CD8-positive, alpha-beta memory T cell (primary cell): ENCODE results near the gene ASCC3. TPM values are rescaled to one million over a fixed set of nuclear protein-coding genes. Genes with fewer than 3 reads are reported as not detected.
"Not testable (repeated sequence)": the region's sequence is repeated elsewhere in the genome, so short reads cannot be mapped to it uniquely, and the experiment has no call there.

ENCODE experiments used
- CTCF ChIA-PET: fragments of 350-600 bp; sonication (Branson Sonifier 250); formaldehyde crosslinking; loops from one replicate; lab custom pipeline; 2021; ENCODE audit warnings: antibody characterized with exemption; lab: Charles Lee
- POLR2A ChIA-PET: fragments of 350-600 bp; sonication (Branson Sonifier 250); formaldehyde crosslinking; loops from one replicate; lab custom pipeline; 2021; ENCODE audit warnings: antibody characterized with exemption; lab: Charles Lee
- DNase-seq, 5 donors: peaks; one replicate each; pipeline versions ENCODE4 v3.0.0 to v3.0.0-alpha.2; 2020 to 2022; ENCODE audit warnings: mixed read lengths in 1 of 5
- H3K27ac ChIP-seq: one replicate; pipeline ENCODE4 v1.7.0; 2013; ENCODE audit warnings: low read depth, mild to moderate bottlenecking, low read length, moderate library complexity
- H3K27me3 ChIP-seq: 2 replicates; pipeline ENCODE4 v1.7.0; 2013; ENCODE audit warnings: low read length, mild to moderate bottlenecking; ENCODE audit not compliant: insufficient read depth, poor library complexity, severe bottlenecking
- H3K36me3 ChIP-seq: 2 replicates; pipeline ENCODE4 v1.7.0; 2013; ENCODE audit warnings: mild to moderate bottlenecking, low read length, moderate library complexity; ENCODE audit not compliant: insufficient read depth
- H3K4me1 ChIP-seq: 2 replicates; pipeline ENCODE4 v1.7.0; 2013; ENCODE audit warnings: mild to moderate bottlenecking, low read length, moderate library complexity; ENCODE audit not compliant: insufficient read depth
- H3K4me3 ChIP-seq: 2 replicates; pipeline ENCODE4 v1.7.0; 2013; ENCODE audit warnings: mild to moderate bottlenecking, low read length
- H3K9me3 ChIP-seq: 2 replicates; pipeline ENCODE4 v1.7.0; 2013; ENCODE audit warnings: mild to moderate bottlenecking, low read length
- H3K27ac Mint-ChIP-seq, 8 donors: one replicate each; pipeline ENCODE4 v1.8.0; 2020 to 2021; ENCODE audit warnings: mixed read lengths in 8 of 8, mild to moderate bottlenecking in 6 of 8, inconsistent platforms in 3 of 8, moderate library complexity in 3 of 8
- H3K27me3 Mint-ChIP-seq, 2 donors: one replicate each; pipeline ENCODE4 v1.8.0; 2020 to 2021; ENCODE audit warnings: mixed read lengths in 2 of 2, mild to moderate bottlenecking in 1 of 2, moderate library complexity in 1 of 2
- H3K36me3 Mint-ChIP-seq, 3 donors: one replicate each; pipeline ENCODE4 v1.8.0; 2020 to 2021; ENCODE audit warnings: mixed read lengths in 3 of 3, inconsistent platforms in 1 of 3, mild to moderate bottlenecking in 1 of 3
- H3K4me1 Mint-ChIP-seq, 3 donors: one replicate each; pipeline ENCODE4 v1.8.0; 2020 to 2021; ENCODE audit warnings: mixed read lengths in 3 of 3, inconsistent platforms in 1 of 3, mild to moderate bottlenecking in 1 of 3
- H3K4me3 Mint-ChIP-seq, 7 donors: one replicate each; pipeline ENCODE4 v1.8.0; 2020 to 2021; ENCODE audit warnings: mixed read lengths in 7 of 7, mild to moderate bottlenecking in 6 of 7, moderate library complexity in 4 of 7, inconsistent platforms in 2 of 7
- H3K9me3 Mint-ChIP-seq, 5 donors: one replicate each; pipeline ENCODE4 v1.8.0; 2020 to 2022; ENCODE audit warnings: mixed read lengths in 5 of 5, mild to moderate bottlenecking in 3 of 5, moderate library complexity in 2 of 5, inconsistent platforms in 1 of 5
- polyA plus RNA-seq: library from polyadenylated mRNA; unstranded; fragments of 300-500 nt; fragmentation: Illumina TruSeq; gene quantifications from one replicate; pipeline ENCODE4 v1.2.3, GENCODE V29; 2021
- total RNA-seq, 2 experiments: library from RNA; stranded (reverse); gene quantifications; one replicate each; pipeline ENCODE4 v1.2.3, GENCODE V29; 2021

ASCC3 gene
- total and polyA plus RNA-seq, 3 experiments from 2014 or later = 26.8 to 65.1 (median 64.0) TPM

- H3K27ac ChIP-seq = no peak overlapping the region
- ChIA-PET POLR2A (no interaction called here), CTCF (no interaction called here)
- no peak overlapping the region for H3K4me3 ChIP-seq
- no peaks in the 10 kb centered on the region for H3K4me1 ChIP-seq
- H3K27me3 Mint-ChIP-seq = no peaks in the 10 kb centered on the region
- no peak overlapping the region for H3K27ac Mint-ChIP-seq
- H3K27me3 ChIP-seq = no peaks in the 10 kb centered on the region
- no peak overlapping the region for H3K4me3 Mint-ChIP-seq
- no peak for DNase-seq
- peaks cover 24% of the 10 kb centered on the region for H3K36me3 ChIP-seq
- peaks cover 3% of the 10 kb centered on the region for H3K9me3 ChIP-seq
- peaks cover 1 to 5% (median 4%) of the 10 kb centered on the region in 3 donors for H3K4me1 Mint-ChIP-seq
- H3K9me3 Mint-ChIP-seq = peaks cover 0 to 8% (median 3%) of the 10 kb centered on the region in 5 donors
- peaks cover 56 to 84% (median 80%) of the 10 kb centered on the region in 3 donors for H3K36me3 Mint-ChIP-seq
Measured at GRCh38 chr6:100761841-100762240, 119.3 kb downstream of the ASCC3 start.

GRCh38 chr6:100758386-100758785, 122.7 kb downstream of the ASCC3 start:
- peak overlapping the region in 1 of 8 donors; percentile 65 for H3K27ac Mint-ChIP-seq

GRCh38 chr6:100753421-100753820, 127.7 kb downstream of the ASCC3 start:
- ChIA-PET CTCF (no interaction called here), POLR2A (no interaction called here)
- H3K4me1 ChIP-seq = no peaks in the 10 kb centered on the region
- peaks cover 0 to 2% (median 1%) of the 10 kb centered on the region in 3 donors for H3K4me1 Mint-ChIP-seq
- H3K9me3 Mint-ChIP-seq = no peaks in the 10 kb centered on the region
- H3K9me3 ChIP-seq = no peaks in the 10 kb centered on the region
- H3K27ac ChIP-seq = no peak overlapping the region
- no peak overlapping the region for H3K27ac Mint-ChIP-seq
- no peaks in the 10 kb centered on the region for H3K27me3 Mint-ChIP-seq
- H3K4me3 ChIP-seq = no peak overlapping the region
- H3K27me3 ChIP-seq = no peaks in the 10 kb centered on the region
- DNase-seq = no peak
- H3K36me3 ChIP-seq = no peaks in the 10 kb centered on the region
- peaks cover 13 to 34% (median 13%) of the 10 kb centered on the region in 3 donors for H3K36me3 Mint-ChIP-seq
- no peak overlapping the region for H3K4me3 Mint-ChIP-seq

More at GRCh38 chr6:100758386-100758785, 122.7 kb downstream of the ASCC3 start:
- H3K27ac ChIP-seq, CTCF ChIA-PET, DNase-seq, H3K27me3 Mint-ChIP-seq, POLR2A ChIA-PET, H3K4me3 Mint-ChIP-seq, H3K9me3 ChIP-seq, H3K4me1 Mint-ChIP-seq, H3K36me3 ChIP-seq, H3K4me1 ChIP-seq, H3K9me3 Mint-ChIP-seq, H3K4me3 ChIP-seq, H3K27me3 ChIP-seq: not testable (repeated sequence)
- peaks cover 44 to 64% (median 57%) of the 10 kb centered on the region in 3 donors for H3K36me3 Mint-ChIP-seq

GRCh38 chr6:100751590-100751989, 129.5 kb downstream of the ASCC3 start:
- H3K36me3 Mint-ChIP-seq = peaks cover 9 to 33% (median 17%) of the 10 kb centered on the region in 3 donors
- H3K27ac Mint-ChIP-seq = no peak overlapping the region
- Histone ChIP-seq H3K27ac (no peak overlapping the region), H3K4me1 (no peaks in the 10 kb centered on the region), H3K36me3 (no peaks in the 10 kb centered on the region), H3K9me3 (no peaks in the 10 kb centered on the region), H3K27me3 (no peaks in the 10 kb centered on the region), H3K4me3 (no peak overlapping the region)
- no peaks in the 10 kb centered on the region for H3K27me3 Mint-ChIP-seq
- ChIA-PET POLR2A (no interaction called here), CTCF (no interaction called here)
- no peak overlapping the region for H3K4me3 Mint-ChIP-seq
- no peaks in the 10 kb centered on the region for H3K9me3 Mint-ChIP-seq
- peaks cover 0 to 2% (median 0%) of the 10 kb centered on the region in 3 donors for H3K4me1 Mint-ChIP-seq
- no peak for DNase-seq

GRCh38 chr6:100745419-100746041, 135.6 kb downstream of the ASCC3 start:
- DNase-seq = no peak
- Histone ChIP-seq H3K9me3 (peaks cover 6% of the 10 kb centered on the region), H3K36me3 (no peaks in the 10 kb centered on the region), H3K4me1 (no peaks in the 10 kb centered on the region), H3K4me3 (no peak overlapping the region), H3K27ac (no peak overlapping the region), H3K27me3 (no peaks in the 10 kb centered on the region)
- Mint-ChIP-seq H3K4me1 (peaks cover 2 to 13% (median 11%) of the 10 kb centered on the region in 3 donors), H3K4me3 (no peak overlapping the region), H3K27ac (no peak overlapping the region), H3K36me3 (peaks cover 14 to 37% (median 25%) of the 10 kb centered on the region in 3 donors), H3K27me3 (peaks cover 0 to 2% of the 10 kb centered on the region in 2 donors), H3K9me3 (peaks cover 0 to 15% (median 2%) of the 10 kb centered on the region in 5 donors)
- CTCF ChIA-PET = no interaction called here
- POLR2A ChIA-PET = interaction anchor here (0.6 kb wide), 1 partner anchor 123 kb away, joined by 5 read pairs; no protein-coding TSS in a partner anchor

GRCh38 chr6:100740439-100740838, 140.7 kb downstream of the ASCC3 start:
- Mint-ChIP-seq H3K9me3 (peaks cover 3 to 21% (median 9%) of the 10 kb centered on the region in 5 donors), H3K4me3 (no peak overlapping the region), H3K27ac (no peak overlapping the region), H3K27me3 (peaks cover 0 to 2% of the 10 kb centered on the region in 2 donors), H3K36me3 (peaks cover 9 to 32% (median 21%) of the 10 kb centered on the region in 3 donors), H3K4me1 (peaks cover 30 to 47% (median 44%) of the 10 kb centered on the region in 3 donors)
- Histone ChIP-seq H3K27ac (no peak overlapping the region), H3K9me3 (peaks cover 6% of the 10 kb centered on the region), H3K27me3 (no peaks in the 10 kb centered on the region), H3K36me3 (no peaks in the 10 kb centered on the region), H3K4me1 (no peaks in the 10 kb centered on the region), H3K4me3 (no peak overlapping the region)
- POLR2A ChIA-PET = no interaction called here
- CTCF ChIA-PET = no interaction called here
- DNase-seq = no peak

- H3K4me1 ChIP-seq, H3K27ac ChIP-seq, H3K27me3 Mint-ChIP-seq, H3K9me3 ChIP-seq, H3K36me3 ChIP-seq, H3K4me3 ChIP-seq, DNase-seq, H3K4me3 Mint-ChIP-seq, H3K27me3 ChIP-seq, POLR2A ChIA-PET: not testable (repeated sequence)
- Mint-ChIP-seq H3K9me3 (peaks cover 3 to 19% (median 9%) of the 10 kb centered on the region in 5 donors), H3K27ac (peak overlapping the region in 3 of 8 donors; percentile 13 to 68 (median 25)), H3K36me3 (peaks cover 10 to 27% (median 10%) of the 10 kb centered on the region in 3 donors), H3K4me1 (peaks cover 32 to 47% (median 44%) of the 10 kb centered on the region in 3 donors)
- CTCF ChIA-PET = interaction anchor here (1.4 to 1.9 kb wide), 2 partner anchors 10 to 18 kb away, joined by 3 to 6 read pairs; no protein-coding TSS in a partner anchor
Measured at GRCh38 chr6:100737720-100738119, 143.4 kb downstream of the ASCC3 start.

GRCh38 chr6:100731411-100731810, 149.7 kb downstream of the ASCC3 start:
- DNase-seq = no peak
- H3K27ac ChIP-seq = no peak overlapping the region
- Mint-ChIP-seq H3K27ac (no peak overlapping the region), H3K36me3 (peaks cover 0 to 6% (median 3%) of the 10 kb centered on the region in 3 donors), H3K9me3 (no peaks in the 10 kb centered on the region), H3K27me3 (no peaks in the 10 kb centered on the region), H3K4me3 (no peak overlapping the region), H3K4me1 (peaks cover 0 to 4% (median 4%) of the 10 kb centered on the region in 3 donors)
- no peaks in the 10 kb centered on the region for H3K9me3 ChIP-seq
- ChIA-PET POLR2A (no interaction called here), CTCF (interaction anchor here (1.6 kb wide), 1 partner anchor 11 kb away, joined by 3 read pairs; no protein-coding TSS in a partner anchor)
- no peak overlapping the region for H3K4me3 ChIP-seq
- no peaks in the 10 kb centered on the region for H3K36me3 ChIP-seq
- no peaks in the 10 kb centered on the region for H3K4me1 ChIP-seq
- no peaks in the 10 kb centered on the region for H3K27me3 ChIP-seq
